ENCODE data around the gene PTPRA.

Gene PTPRA

DNA sequence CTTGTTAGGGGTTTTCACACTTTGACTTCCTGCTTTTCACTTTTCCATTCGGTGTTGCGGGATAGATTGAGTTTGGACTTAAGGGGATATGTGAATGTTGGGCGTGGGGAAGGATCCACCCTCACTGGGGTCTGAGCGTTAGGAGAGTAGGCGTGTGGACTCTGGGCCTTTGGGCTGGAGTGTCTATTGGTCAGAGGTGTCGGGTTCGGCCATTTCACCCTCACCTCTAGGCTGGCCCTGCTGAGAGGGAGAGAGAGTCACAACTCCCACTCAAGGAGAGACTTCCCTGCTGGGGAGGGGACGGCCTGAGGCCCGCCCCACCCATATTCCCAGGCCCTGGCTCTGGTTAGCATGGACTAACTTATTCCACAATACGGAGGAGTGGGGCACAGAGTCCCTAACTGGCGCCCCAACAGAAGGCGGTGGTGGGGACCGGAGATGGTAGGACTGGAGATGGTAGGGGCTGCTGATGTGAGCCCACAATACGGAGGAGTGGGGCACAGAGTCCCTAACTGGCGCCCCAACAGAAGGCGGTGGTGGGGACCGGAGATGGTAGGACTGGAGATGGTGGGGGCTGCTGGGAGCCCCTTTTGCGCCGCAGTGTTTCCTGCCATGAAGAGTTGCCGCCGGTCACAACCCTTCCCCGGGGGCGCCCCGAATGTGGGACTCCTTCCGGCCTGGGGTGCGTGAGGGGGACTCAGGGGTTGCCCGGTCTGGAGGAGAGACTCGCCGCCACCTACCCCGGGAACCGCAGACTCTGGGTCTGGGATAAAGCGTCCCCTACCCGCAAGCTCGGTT is 1.4 kb upstream of the PTPRA start:
- Histone ChIP-seq H3K4me3 (ENCODE audit: extremely low read depth, insufficient read depth, low read length, poor library complexity, severe bottlenecking) (peak overlapping the region; percentile 81), H3K4me1 (ENCODE audit: control insufficient read depth, insufficient read depth, low read length, poor library complexity, severe bottlenecking) (peaks cover 13% of the 10 kb centered on the region)

DNA sequence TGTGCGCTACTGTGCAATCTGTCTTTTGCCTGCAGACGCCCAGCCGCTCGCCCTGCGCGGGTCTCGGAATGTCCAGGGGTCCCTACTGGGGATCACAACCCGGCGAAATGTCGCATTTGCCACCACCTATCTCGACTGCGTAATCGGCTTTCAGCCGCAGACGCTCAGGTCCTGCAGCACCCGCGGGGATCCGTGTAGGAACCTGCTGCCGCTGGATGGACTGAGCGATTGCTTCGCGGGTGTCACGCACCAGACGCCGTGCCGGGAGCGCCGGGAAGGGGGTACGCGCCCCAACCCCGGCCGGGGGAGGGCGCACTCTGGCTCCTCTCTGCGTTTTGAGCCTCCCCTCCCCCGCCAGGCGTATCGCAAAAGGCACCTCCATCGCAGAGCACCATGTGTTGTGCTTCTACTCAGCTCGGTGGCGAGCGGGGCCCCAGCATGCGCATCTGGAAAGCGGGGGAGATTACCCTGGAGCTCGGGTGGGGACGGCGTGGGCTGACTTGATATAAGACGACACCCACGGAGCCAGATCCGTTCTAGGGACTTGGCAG is 747 bp upstream of the PTPRA start:
- Histone ChIP-seq H3K27ac (ENCODE audit: low read depth, low read length, severe bottlenecking) (no peak overlapping the region), H3K36me3 (ENCODE audit: control insufficient read depth, insufficient read depth, low read length) (peaks cover 13% of the 10 kb centered on the region), H3K9me3 (ENCODE audit: control insufficient read depth, low read length) (no peaks in the 10 kb centered on the region), H3K4me1 (ENCODE audit: control insufficient read depth, insufficient read depth, low read length, poor library complexity, severe bottlenecking) (peaks cover 13% of the 10 kb centered on the region), H3K4me3 (ENCODE audit: extremely low read depth, insufficient read depth, low read length, poor library complexity, severe bottlenecking) (peak overlapping the region; percentile 81)
- 2 to 5% methylated on average over 33 to 49 of the region's 49 CpGs for WGBS, 2 experiments (ENCODE audit: insufficient coverage in 2 of 2)

More for the DNA sequence above, 1.4 kb upstream of the PTPRA start:
- Histone ChIP-seq H3K36me3 (ENCODE audit: control insufficient read depth, insufficient read depth, low read length) (peaks cover 10% of the 10 kb centered on the region), H3K9me3 (ENCODE audit: control insufficient read depth, low read length) (no peaks in the 10 kb centered on the region), H3K27ac (ENCODE audit: low read depth, low read length, severe bottlenecking) (no peak overlapping the region)
- WGBS, 2 experiments (ENCODE audit: insufficient coverage in 2 of 2) = 46 to 61% methylated on average over 24 to 28 of the region's 34 CpGs

DNA sequence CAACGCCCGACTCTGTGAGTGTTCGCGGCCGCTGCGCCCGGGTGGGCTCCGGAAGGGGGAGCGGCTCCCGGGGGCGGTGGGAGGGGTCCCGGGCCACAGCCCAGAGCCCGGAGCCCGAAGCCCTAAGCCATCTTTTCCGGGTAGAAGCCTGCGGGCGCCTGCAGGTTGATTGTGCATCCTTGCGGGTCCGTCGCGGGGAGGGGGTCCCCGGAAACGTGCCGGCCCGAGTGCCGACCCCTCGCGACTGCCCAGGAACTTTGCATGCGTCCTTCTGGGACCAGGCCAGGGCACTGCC is 413 bp downstream of the PTPRA start:
- peak overlapping the region; percentile 81 for H3K4me3 ChIP-seq (ENCODE audit: extremely low read depth, insufficient read depth, low read length, poor library complexity, severe bottlenecking)
- H3K36me3 ChIP-seq (ENCODE audit: control insufficient read depth, insufficient read depth, low read length) = peaks cover 20% of the 10 kb centered on the region
- 0% methylated on average over 22 to 23 of the region's 29 CpGs for WGBS, 2 experiments (ENCODE audit: insufficient coverage in 2 of 2)
- H3K27ac ChIP-seq (ENCODE audit: low read depth, low read length, severe bottlenecking) = peak overlapping the region; percentile 66
- H3K9me3 ChIP-seq (ENCODE audit: control insufficient read depth, low read length) = no peaks in the 10 kb centered on the region
- peaks cover 13% of the 10 kb centered on the region for H3K4me1 ChIP-seq (ENCODE audit: control insufficient read depth, insufficient read depth, low read length, poor library complexity, severe bottlenecking)

DNA sequence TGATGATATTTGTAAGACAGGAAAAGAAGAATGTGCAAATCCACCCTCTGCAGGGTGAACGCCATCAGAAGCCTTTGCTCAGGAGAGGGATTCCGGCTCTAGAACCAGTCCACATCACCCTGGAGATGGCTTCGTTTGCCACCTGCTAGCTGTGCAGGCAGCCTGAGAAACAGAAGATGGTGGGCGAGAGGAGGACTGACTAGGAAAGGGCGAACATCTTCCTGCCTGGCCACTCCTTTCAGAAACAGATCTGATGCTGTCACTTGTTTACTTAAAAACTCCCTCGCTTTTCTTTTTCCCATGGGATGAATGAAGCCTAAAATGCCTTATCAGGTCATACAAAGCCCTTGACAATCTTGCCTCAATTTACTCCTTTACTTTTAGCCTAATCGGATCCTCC is 1.2 kb downstream of the PTPRA start:
- Histone ChIP-seq H3K4me3 (ENCODE audit: extremely low read depth, insufficient read depth, low read length, poor library complexity, severe bottlenecking) (peak overlapping the region; percentile 81), H3K36me3 (ENCODE audit: control insufficient read depth, insufficient read depth, low read length) (peaks cover 20% of the 10 kb centered on the region), H3K4me1 (ENCODE audit: control insufficient read depth, insufficient read depth, low read length, poor library complexity, severe bottlenecking) (peaks cover 13% of the 10 kb centered on the region), H3K27ac (ENCODE audit: low read depth, low read length, severe bottlenecking) (no peak overlapping the region), H3K9me3 (ENCODE audit: control insufficient read depth, low read length) (no peaks in the 10 kb centered on the region)
- 60% methylated on average over 6 of the region's 7 CpGs for WGBS, 2 experiments (ENCODE audit: insufficient coverage in 2 of 2)

DNA sequence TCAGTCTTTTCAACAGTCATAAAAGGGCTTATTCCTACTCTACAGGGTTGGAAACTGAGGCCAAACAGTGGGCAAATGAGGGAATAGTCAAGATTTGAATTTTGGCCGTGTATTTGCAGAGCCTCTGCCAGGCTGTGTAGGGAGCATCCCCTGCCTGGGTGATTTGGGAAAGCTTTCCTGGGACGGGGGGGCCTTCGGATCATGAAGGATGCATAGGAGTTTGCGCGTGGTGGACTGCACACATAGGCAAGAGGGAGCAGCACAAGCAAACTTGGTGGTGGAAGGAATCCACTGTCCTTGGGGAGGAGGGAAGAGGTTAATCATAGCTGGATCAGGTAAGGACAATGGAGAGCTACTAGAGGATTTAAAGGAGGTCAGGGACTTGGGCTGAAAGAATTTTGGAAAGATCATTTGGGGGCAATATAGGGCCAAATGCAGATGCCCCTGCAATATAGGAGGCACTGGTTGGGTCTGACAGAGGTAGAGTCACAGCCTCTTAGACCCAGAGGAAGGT is 2.5 kb downstream of the PTPRA start:
- H3K36me3 ChIP-seq (ENCODE audit: control insufficient read depth, insufficient read depth, low read length) = peaks cover 20% of the 10 kb centered on the region
- peaks cover 8% of the 10 kb centered on the region for H3K4me1 ChIP-seq (ENCODE audit: control insufficient read depth, insufficient read depth, low read length, poor library complexity, severe bottlenecking)
- H3K27ac ChIP-seq (ENCODE audit: low read depth, low read length, severe bottlenecking) = no peak overlapping the region
- 97 to 100% methylated on average over 3 to 5 of the region's 5 CpGs for WGBS, 2 experiments (ENCODE audit: insufficient coverage in 2 of 2)
- no peaks in the 10 kb centered on the region for H3K9me3 ChIP-seq (ENCODE audit: control insufficient read depth, low read length)
- H3K4me3 ChIP-seq (ENCODE audit: extremely low read depth, insufficient read depth, low read length, poor library complexity, severe bottlenecking) = no peak overlapping the region

DNA sequence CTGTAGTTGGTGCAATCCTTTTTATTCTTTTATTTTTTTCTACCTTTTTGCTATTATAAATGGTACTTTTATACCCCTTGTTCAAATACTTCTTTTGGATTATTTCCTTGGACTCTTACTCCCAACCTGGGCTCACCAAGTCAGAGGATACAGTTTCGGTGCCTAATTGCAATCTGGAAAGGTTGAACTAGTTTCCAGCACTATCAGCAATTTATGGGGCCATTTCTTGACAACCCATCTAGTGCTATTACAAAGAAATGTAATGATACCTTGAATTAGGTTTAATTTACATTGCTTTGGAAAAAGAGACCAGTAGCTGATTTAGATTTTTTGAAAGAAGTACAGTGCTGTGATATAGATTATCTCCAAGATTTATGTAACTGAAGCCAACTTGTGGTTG is 5.2 kb downstream of the PTPRA start:
- Histone ChIP-seq H3K4me1 (ENCODE audit: control insufficient read depth, insufficient read depth, low read length, poor library complexity, severe bottlenecking) (no peaks in the 10 kb centered on the region), H3K36me3 (ENCODE audit: control insufficient read depth, insufficient read depth, low read length) (peaks cover 27% of the 10 kb centered on the region), H3K4me3 (ENCODE audit: extremely low read depth, insufficient read depth, low read length, poor library complexity, severe bottlenecking) (no peak overlapping the region), H3K9me3 (ENCODE audit: control insufficient read depth, low read length) (no peaks in the 10 kb centered on the region), H3K27ac (ENCODE audit: low read depth, low read length, severe bottlenecking) (no peak overlapping the region)
- WGBS, 2 experiments (ENCODE audit: insufficient coverage in 2 of 2) = 100% methylated on average over 1 of the region's 1 CpG; no CpG with 5 or more reads in 1 of the 2 experiments

DNA sequence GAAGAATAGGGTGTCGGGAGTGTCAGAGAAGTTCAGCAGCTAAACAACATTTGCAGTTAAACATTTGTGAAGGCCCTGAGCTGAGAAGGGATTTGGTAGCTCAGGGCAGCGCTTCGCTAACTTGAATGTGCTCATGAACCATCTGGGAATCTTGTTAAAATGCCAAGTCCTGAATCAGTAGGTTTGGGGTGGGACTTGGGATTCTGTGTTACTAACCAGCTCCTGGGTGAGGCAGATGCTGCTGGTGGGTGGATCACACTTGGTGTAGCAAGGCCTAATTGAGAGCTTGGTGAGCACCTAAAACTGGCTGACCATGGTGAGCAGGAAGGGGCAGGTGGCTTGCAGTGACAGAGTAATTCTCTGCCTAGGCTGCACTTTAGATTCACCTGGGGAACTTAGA is 5.9 kb downstream of the PTPRA start:
- Histone ChIP-seq H3K27ac (ENCODE audit: low read depth, low read length, severe bottlenecking) (no peak overlapping the region), H3K9me3 (ENCODE audit: control insufficient read depth, low read length) (no peaks in the 10 kb centered on the region), H3K4me1 (ENCODE audit: control insufficient read depth, insufficient read depth, low read length, poor library complexity, severe bottlenecking) (no peaks in the 10 kb centered on the region), H3K36me3 (ENCODE audit: control insufficient read depth, insufficient read depth, low read length) (peaks cover 27% of the 10 kb centered on the region), H3K4me3 (ENCODE audit: extremely low read depth, insufficient read depth, low read length, poor library complexity, severe bottlenecking) (no peak overlapping the region)
- 93 to 96% methylated on average over 3 of the region's 3 CpGs for WGBS, 2 experiments (ENCODE audit: insufficient coverage in 2 of 2)

DNA sequence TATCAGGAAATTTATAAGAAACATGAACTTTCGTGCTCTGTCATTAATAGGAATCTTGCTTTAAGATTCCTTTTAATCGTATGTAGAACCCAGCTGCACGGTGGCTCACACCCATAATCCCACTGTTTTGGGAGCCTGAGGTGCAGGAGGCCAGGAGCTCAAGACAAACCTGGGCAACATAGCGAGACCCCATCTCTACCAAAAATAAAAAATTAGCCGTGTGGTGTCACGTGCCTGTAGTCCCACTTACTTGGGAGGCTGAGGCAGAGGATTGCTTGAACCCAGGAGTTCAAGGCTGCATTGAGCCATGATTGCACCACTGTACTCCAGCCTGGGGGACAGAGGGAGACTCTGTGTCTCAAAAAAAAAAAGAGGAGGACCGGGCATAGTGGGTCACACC is 7.4 kb downstream of the PTPRA start:
- Histone ChIP-seq H3K4me3 (ENCODE audit: extremely low read depth, insufficient read depth, low read length, poor library complexity, severe bottlenecking) (no peak overlapping the region), H3K4me1 (ENCODE audit: control insufficient read depth, insufficient read depth, low read length, poor library complexity, severe bottlenecking) (no peaks in the 10 kb centered on the region), H3K27ac (ENCODE audit: low read depth, low read length, severe bottlenecking) (no peak overlapping the region), H3K36me3 (ENCODE audit: control insufficient read depth, insufficient read depth, low read length) (peaks cover 21% of the 10 kb centered on the region), H3K9me3 (ENCODE audit: control insufficient read depth, low read length) (no peaks in the 10 kb centered on the region)
- 81 to 84% methylated on average over 4 to 6 of the region's 7 CpGs for WGBS, 2 experiments (ENCODE audit: insufficient coverage in 2 of 2)

DNA sequence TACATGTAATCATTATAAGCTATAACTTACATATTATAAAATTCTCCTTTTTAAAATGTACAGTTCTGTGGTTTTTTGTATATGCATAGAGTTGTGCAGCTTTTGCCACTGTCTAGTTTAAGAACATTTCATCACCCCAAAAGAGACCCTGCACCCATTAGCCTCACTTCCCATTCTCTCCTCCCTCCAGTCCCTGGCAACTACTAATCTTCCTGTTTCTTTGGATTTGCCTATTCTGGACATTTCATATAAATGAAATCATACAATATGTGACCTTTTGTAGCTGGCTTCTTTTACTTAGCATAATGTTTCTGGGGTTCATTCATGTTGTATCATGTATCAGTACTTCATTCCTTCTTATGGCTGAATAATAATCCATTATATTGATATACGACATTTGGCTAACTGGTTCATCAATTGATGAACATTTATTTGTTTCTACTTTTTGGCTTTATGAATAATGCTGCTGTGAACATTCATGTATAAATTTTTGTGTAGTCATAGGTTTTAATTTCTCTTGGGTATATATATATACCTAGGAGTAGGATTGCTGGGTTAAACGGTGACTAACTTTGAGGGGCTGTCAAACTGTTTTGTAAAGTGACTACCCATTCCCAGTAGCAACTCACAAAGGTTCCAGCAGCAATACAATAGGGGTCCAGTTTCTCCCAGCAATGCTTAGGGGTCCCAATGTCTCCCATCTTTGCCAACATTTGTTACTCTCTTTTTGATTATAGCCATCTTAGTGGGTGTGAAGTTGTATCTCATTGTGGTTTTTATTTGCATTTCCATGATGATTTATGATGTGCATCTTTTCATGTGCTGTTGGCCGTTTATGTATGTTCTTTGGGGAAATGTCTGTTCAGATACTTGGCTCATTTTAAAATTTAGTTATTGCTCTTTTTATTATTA is 10.7 kb downstream of the PTPRA start:
- no peak overlapping the region for H3K4me3 ChIP-seq (ENCODE audit: extremely low read depth, insufficient read depth, low read length, poor library complexity, severe bottlenecking)
- H3K27ac ChIP-seq (ENCODE audit: low read depth, low read length, severe bottlenecking) = no peak overlapping the region
- H3K9me3 ChIP-seq (ENCODE audit: control insufficient read depth, low read length) = no peaks in the 10 kb centered on the region
- H3K4me1 ChIP-seq (ENCODE audit: control insufficient read depth, insufficient read depth, low read length, poor library complexity, severe bottlenecking) = no peaks in the 10 kb centered on the region
- WGBS, 2 experiments (ENCODE audit: insufficient coverage in 2 of 2) = no CpG with 5 or more reads among the region's 3 CpGs
- H3K36me3 ChIP-seq (ENCODE audit: control insufficient read depth, insufficient read depth, low read length) = peaks cover 8% of the 10 kb centered on the region

DNA sequence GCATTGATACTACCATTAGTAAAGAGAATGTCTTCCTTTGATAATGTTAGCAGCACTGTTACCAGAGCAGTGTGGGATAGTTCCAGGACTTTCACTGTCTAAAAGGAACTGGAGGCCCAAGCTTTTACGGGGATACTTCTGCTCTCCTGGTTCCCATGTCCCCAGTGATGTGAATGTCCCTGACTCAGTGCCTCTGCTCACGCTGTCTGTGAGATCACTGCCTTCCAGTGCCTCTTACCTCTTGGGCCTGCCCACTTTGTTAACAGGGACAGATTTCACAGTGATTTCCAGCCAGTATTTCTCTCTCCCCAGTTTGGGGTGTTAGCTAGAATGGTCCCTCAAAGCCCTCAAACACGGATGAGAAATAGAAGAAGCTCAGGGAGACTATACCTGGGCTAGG is 14.4 kb downstream of the PTPRA start:
- WGBS, 2 experiments (ENCODE audit: insufficient coverage in 2 of 2) = 94 to 100% methylated on average over 2 to 3 of the region's 3 CpGs
- Histone ChIP-seq H3K4me3 (ENCODE audit: extremely low read depth, insufficient read depth, low read length, poor library complexity, severe bottlenecking) (no peak overlapping the region), H3K9me3 (ENCODE audit: control insufficient read depth, low read length) (no peaks in the 10 kb centered on the region), H3K36me3 (ENCODE audit: control insufficient read depth, insufficient read depth, low read length) (peaks cover under 1% of the 10 kb centered on the region), H3K4me1 (ENCODE audit: control insufficient read depth, insufficient read depth, low read length, poor library complexity, severe bottlenecking) (peaks cover 4% of the 10 kb centered on the region), H3K27ac (ENCODE audit: low read depth, low read length, severe bottlenecking) (no peak overlapping the region)

All from mesodermal cell (in vitro differentiated cells).